H1 (cell line): Measurements from ENCODE around the gene STARD8.
A peak's percentile ranks its signal among the peaks of the same experiment; 100 is the strongest.

Experiments used
- ATF2 ChIP-seq: IDR thresholded peaks from 2 replicates; pipeline ENCODE4 v1.6.1; 2012; ENCODE audit warnings: low read length, inconsistent platforms
- GTF2F1 ChIP-seq: IDR thresholded peaks from 2 replicates; pipeline ENCODE4 v1.6.1; 2012; ENCODE audit warnings: low read depth, low read length, improper control_type of control experiment, borderline replicate concordance
- POLR2A ChIP-seq, 2 experiments: IDR thresholded peaks; 1 replicate in 1 of 2; 2 replicates in 1 of 2; pipeline ENCODE4 v1.6.1; 2011; ENCODE audit warnings: low read depth in 2 of 2, low read length in 2 of 2, mild to moderate bottlenecking in 2 of 2; ENCODE audit errors: control extremely low read depth in 1 of 2
- SP1 ChIP-seq: IDR thresholded peaks from 2 replicates; pipeline ENCODE4 v1.6.1; 2011; ENCODE audit warnings: low read depth, low read length
- SRF ChIP-seq: IDR thresholded peaks from 2 replicates; pipeline ENCODE4 v1.6.1; 2011; ENCODE audit warnings: mild to moderate bottlenecking, low read depth, low read length, moderate library complexity
- YY1 ChIP-seq: IDR thresholded peaks from 2 replicates; pipeline ENCODE4 v1.6.1; 2011; ENCODE audit warnings: low read depth, mild to moderate bottlenecking, low read length
- TF ChIP-seq, protein P1 (sequence below), 3 experiments: IDR thresholded peaks; 1 replicate in 2 of 3; 2 replicates in 1 of 3; pipeline versions ENCODE4 v1.5.1 to v1.6.1; 2011; ENCODE audit warnings: low read length in 3 of 3, mild to moderate bottlenecking in 3 of 3, inconsistent platforms in 2 of 3, low read depth in 1 of 3, moderate library complexity in 1 of 3; ENCODE audit not compliant: insufficient read depth in 1 of 3; ENCODE audit errors: control extremely low read depth in 1 of 3

DNA sequence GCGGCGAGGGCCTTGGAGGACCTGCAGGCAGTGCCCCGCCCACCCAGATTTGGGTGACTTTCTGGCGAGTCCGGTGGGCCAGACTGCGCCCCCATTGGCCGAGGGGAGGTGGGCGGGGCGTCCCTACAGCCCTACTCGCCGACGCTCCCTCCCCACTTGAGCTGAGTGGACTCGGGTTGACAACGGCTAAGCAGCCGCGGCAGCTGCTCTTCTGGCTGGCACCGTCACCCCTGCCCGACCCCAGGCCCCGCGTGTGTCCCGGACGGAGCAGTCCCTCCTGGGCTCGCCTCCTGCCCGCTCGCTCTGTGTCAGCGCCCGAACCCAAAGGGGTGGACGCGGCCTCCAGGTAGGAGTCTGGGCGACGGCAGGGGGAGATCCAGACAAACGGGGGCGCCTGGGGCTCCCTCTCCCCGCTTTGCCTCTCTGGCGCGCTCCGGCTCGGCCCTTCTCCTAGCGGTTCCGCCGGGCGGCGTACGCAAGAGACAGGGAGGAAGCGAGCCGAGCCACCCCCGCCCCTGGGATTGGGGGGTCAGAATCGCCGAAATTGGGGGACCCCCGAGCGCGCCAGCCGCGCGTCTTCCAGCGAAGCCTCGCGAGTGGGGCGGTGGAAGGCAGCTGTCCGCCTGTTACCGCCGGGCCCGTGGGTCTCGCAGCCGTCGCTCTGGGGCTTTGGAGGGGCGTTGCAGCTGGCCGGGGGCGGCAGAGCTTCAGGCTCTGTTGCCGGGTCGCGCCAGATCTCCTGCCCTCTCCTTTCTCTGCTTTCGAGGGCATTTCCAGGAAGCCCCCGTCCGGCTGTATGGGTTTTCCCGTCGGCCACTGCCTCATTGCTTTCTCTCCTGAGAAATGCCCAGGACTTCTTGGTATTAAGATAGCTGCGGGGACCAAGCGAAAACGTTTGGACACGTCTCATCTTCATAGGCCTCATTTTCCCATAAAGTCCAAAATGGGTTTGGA is 46.3 kb downstream of the STARD8 start:
- no peak for TF ChIP-seq SP1
- 0 out of 3 replicates have a peak, but pooled peaks of 1 of the 2 experiments have one; percentile 34 for TF ChIP-seq POLR2A (IDR thresholded peaks at IDR 0.05; ENCODE audit: control extremely low read depth in 1 of 2, low read depth in 2 of 2, low read length in 2 of 2)
- no peak for TF ChIP-seq GTF2F1
- no peak for TF ChIP-seq SRF
- TF ChIP-seq ATF2: no peak
- no peak for TF ChIP-seq YY1
- TF ChIP-seq, protein P1, sequence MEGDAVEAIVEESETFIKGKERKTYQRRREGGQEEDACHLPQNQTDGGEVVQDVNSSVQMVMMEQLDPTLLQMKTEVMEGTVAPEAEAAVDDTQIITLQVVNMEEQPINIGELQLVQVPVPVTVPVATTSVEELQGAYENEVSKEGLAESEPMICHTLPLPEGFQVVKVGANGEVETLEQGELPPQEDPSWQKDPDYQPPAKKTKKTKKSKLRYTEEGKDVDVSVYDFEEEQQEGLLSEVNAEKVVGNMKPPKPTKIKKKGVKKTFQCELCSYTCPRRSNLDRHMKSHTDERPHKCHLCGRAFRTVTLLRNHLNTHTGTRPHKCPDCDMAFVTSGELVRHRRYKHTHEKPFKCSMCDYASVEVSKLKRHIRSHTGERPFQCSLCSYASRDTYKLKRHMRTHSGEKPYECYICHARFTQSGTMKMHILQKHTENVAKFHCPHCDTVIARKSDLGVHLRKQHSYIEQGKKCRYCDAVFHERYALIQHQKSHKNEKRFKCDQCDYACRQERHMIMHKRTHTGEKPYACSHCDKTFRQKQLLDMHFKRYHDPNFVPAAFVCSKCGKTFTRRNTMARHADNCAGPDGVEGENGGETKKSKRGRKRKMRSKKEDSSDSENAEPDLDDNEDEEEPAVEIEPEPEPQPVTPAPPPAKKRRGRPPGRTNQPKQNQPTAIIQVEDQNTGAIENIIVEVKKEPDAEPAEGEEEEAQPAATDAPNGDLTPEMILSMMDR (IDR thresholded peaks at IDR 0.05; ENCODE audit: control extremely low read depth in 1 of 3, insufficient read depth in 1 of 3, low read depth in 1 of 3, low read length in 3 of 3): no peak
